WTC11 (cell line): ENCODE measurements around the gene TMX2. TPM values are rescaled to one million over a fixed set of nuclear protein-coding genes. Genes with fewer than 3 reads are reported as not detected.

Source experiments
- ATAC-seq: fragments of 200-7000 bp; cut with Tn5 transposase; 2 replicates; pipeline ENCODE4 v1.10.0; 2021; ENCODE audit warnings: mild to moderate bottlenecking, moderate library complexity
- CTCF ChIA-PET: fragments of 300-600 bp; sonication (Branson Sonifier 250); formaldehyde crosslinking; loops from one replicate; lab custom pipeline; 2021; ENCODE audit warnings: antibody characterized with exemption; lab: Charles Lee
- POLR2A ChIA-PET: fragments of 350-600 bp; sonication (Branson Sonifier 250); formaldehyde crosslinking; loops from one replicate; lab custom pipeline; 2021; ENCODE audit warnings: antibody characterized with exemption; lab: Charles Lee
- DNase-seq: peaks from one replicate; pipeline ENCODE4 v3.0.0; 2021; ENCODE audit warnings: low spot score
- H3K27ac Mint-ChIP-seq: 2 replicates; pipeline ENCODE4 v1.8.0; 2021; ENCODE audit warnings: mixed read lengths
- H3K27me3 Mint-ChIP-seq: 2 replicates; pipeline ENCODE4 v1.8.0; 2021; ENCODE audit warnings: low read depth, mild to moderate bottlenecking, moderate library complexity, mixed read lengths
- H3K36me3 Mint-ChIP-seq: 2 replicates; pipeline ENCODE4 v1.8.0; 2021; ENCODE audit warnings: mixed read lengths
- H3K4me1 Mint-ChIP-seq: 2 replicates; pipeline ENCODE4 v1.8.0; 2022; ENCODE audit warnings: mixed read lengths
- H3K4me3 Mint-ChIP-seq: 2 replicates; pipeline ENCODE4 v1.8.0; 2021; ENCODE audit warnings: mild to moderate bottlenecking, moderate library complexity, mixed read lengths
- H3K9me3 Mint-ChIP-seq: 2 replicates; pipeline ENCODE4 v1.8.0; 2021; ENCODE audit warnings: mixed read lengths
- ATF3 ChIP-seq: sonication (generic); formaldehyde crosslinking; conservative IDR thresholded peaks from 2 replicates; pipeline ENCODE4 v1.8.1; 2022; ENCODE audit warnings: mild to moderate bottlenecking, missing genetic modification reagents
- ATF6 ChIP-seq: sonication (generic); formaldehyde crosslinking; IDR thresholded peaks from 2 replicates; pipeline ENCODE4 v1.8.1; 2023; ENCODE audit warnings: mild to moderate bottlenecking, missing genetic modification reagents
- E2F1 ChIP-seq: sonication (generic); formaldehyde crosslinking; IDR thresholded peaks from 2 replicates; pipeline ENCODE4 v1.8.0; 2022; ENCODE audit warnings: mild to moderate bottlenecking, missing genetic modification reagents
- ESRRA ChIP-seq: sonication (generic); formaldehyde crosslinking; IDR thresholded peaks from 2 replicates; pipeline ENCODE4 v1.8.1; 2022; ENCODE audit warnings: mild to moderate bottlenecking, missing genetic modification reagents, borderline replicate concordance
- ETV6 ChIP-seq: sonication (generic); formaldehyde crosslinking; IDR thresholded peaks from 2 replicates; pipeline ENCODE4 v1.8.1; 2022; ENCODE audit warnings: mild to moderate bottlenecking, missing genetic modification reagents
- IRF1 ChIP-seq: sonication (generic); formaldehyde crosslinking; IDR thresholded peaks from 2 replicates; pipeline ENCODE4 v1.8.0; 2023; ENCODE audit warnings: missing genetic modification reagents
- IRF2 ChIP-seq: sonication (generic); formaldehyde crosslinking; IDR thresholded peaks from 2 replicates; pipeline ENCODE4 v1.8.0; 2022; ENCODE audit warnings: low read depth, missing genetic modification reagents, borderline replicate concordance
- JUN ChIP-seq: sonication (generic); formaldehyde crosslinking; IDR thresholded peaks from 2 replicates; pipeline ENCODE4 v1.8.0; 2023; ENCODE audit warnings: mild to moderate bottlenecking, missing genetic modification reagents
- MLX ChIP-seq: sonication (generic); formaldehyde crosslinking; IDR thresholded peaks from 2 replicates; pipeline ENCODE4 v1.8.1; 2023; ENCODE audit warnings: mild to moderate bottlenecking, missing genetic modification reagents, moderate library complexity
- MYBL2 ChIP-seq: sonication (generic); formaldehyde crosslinking; IDR thresholded peaks from 2 replicates; pipeline ENCODE4 v1.8.1; 2023; ENCODE audit warnings: mild to moderate bottlenecking, moderate library complexity, missing genetic modification reagents
- NFYB ChIP-seq: sonication (generic); formaldehyde crosslinking; conservative IDR thresholded peaks from 2 replicates; pipeline ENCODE4 v1.8.0; 2022; ENCODE audit warnings: low read depth, missing genetic modification reagents
- OVOL2 ChIP-seq: fragments of 250-450 bp; sonication (Bioruptor Pico); IDR thresholded peaks from 2 replicates; pipeline ENCODE4 v1.9.0; 2021; ENCODE audit warnings: mild to moderate bottlenecking, borderline replicate concordance
- PREB ChIP-seq: sonication (generic); formaldehyde crosslinking; IDR thresholded peaks from 2 replicates; pipeline ENCODE4 v1.8.1; 2022; ENCODE audit warnings: mild to moderate bottlenecking, missing genetic modification reagents, moderate library complexity, borderline replicate concordance
- SOX15 ChIP-seq: fragments of 250-450 bp; sonication (Bioruptor Pico); IDR thresholded peaks from 2 replicates; pipeline ENCODE4 v1.9.0; 2021; ENCODE audit warnings: mild to moderate bottlenecking
- SP1 ChIP-seq: sonication (generic); formaldehyde crosslinking; conservative IDR thresholded peaks from 2 replicates; pipeline ENCODE4 v1.8.1; 2022; ENCODE audit warnings: missing genetic modification reagents
- TCF7 ChIP-seq: sonication (generic); formaldehyde crosslinking; IDR thresholded peaks from 2 replicates; pipeline ENCODE4 v1.8.0; 2022; ENCODE audit warnings: mild to moderate bottlenecking, low read depth, missing genetic modification reagents, moderate library complexity
- TEAD1 ChIP-seq: sonication (generic); formaldehyde crosslinking; IDR thresholded peaks from 2 replicates; pipeline ENCODE4 v1.8.0; 2022; ENCODE audit warnings: mild to moderate bottlenecking, missing genetic modification reagents
- USF1 ChIP-seq: sonication (generic); formaldehyde crosslinking; IDR thresholded peaks from 2 replicates; pipeline ENCODE4 v1.8.0; 2022; ENCODE audit warnings: mild to moderate bottlenecking, missing genetic modification reagents
- USF2 ChIP-seq: sonication (generic); formaldehyde crosslinking; IDR thresholded peaks from 2 replicates; pipeline ENCODE4 v1.8.1; 2023; ENCODE audit warnings: mild to moderate bottlenecking, missing genetic modification reagents, moderate library complexity
- ZNF138 ChIP-seq: sonication (generic); formaldehyde crosslinking; conservative IDR thresholded peaks from 2 replicates; pipeline ENCODE4 v1.8.1; 2022; ENCODE audit warnings: mild to moderate bottlenecking, moderate library complexity, missing genetic modification reagents
- ZNF281 ChIP-seq: sonication (generic); formaldehyde crosslinking; IDR thresholded peaks from 2 replicates; pipeline ENCODE4 v1.8.0; 2023; ENCODE audit warnings: mild to moderate bottlenecking, missing genetic modification reagents
- ZNF416 ChIP-seq: fragments of 250-450 bp; sonication (Bioruptor Pico); IDR thresholded peaks from 2 replicates; pipeline ENCODE4 v1.9.0; 2021; ENCODE audit warnings: mild to moderate bottlenecking, inconsistent platforms
- total RNA-seq: library from RNA; stranded (reverse); gene quantifications from 3 replicates; pipeline ENCODE4 v1.2.3, GENCODE V29; 2021

Gene TMX2
- total RNA-seq, 1 experiment from 2014 or later = 85.4 TPM

GRCh38 chr11:57728829-57729228, 16.4 kb downstream of the TMX2 start (continued):
- TF ChIP-seq USF2 (CRISPR knock-in tag) = no peak
- TF ChIP-seq ZNF416 (CRISPR knock-in tag) = no peak
- TF ChIP-seq ETV6 (CRISPR knock-in tag) = no peak
- no peak for TF ChIP-seq USF1 (CRISPR knock-in tag)
- TF ChIP-seq IRF1 (CRISPR knock-in tag) = no peak
- TF ChIP-seq E2F1 (CRISPR knock-in tag) = no peak
- TF ChIP-seq, all 79 proteins: peak for 0

GRCh38 chr11:57729479-57729878, 17.1 kb downstream of the TMX2 start:
- POLR2A ChIA-PET = no interaction called here
- DNase-seq (no peak), ATAC-seq (no peak)
- TF ChIP-seq JUN (CRISPR knock-in tag) (no peak), SOX15 (no peak), MLX (no peak), MYBL2 (CRISPR knock-in tag) (no peak)
- CTCF ChIA-PET = interaction anchor here (0.5 to 2.9 kb wide), 2 partner anchors 17 to 71 kb away, joined by 4 to 15 read pairs; partner anchors contain the start of genes MED19 and TMX2
- H3K27ac Mint-ChIP-seq = peak overlapping the region; percentile 95; the same call in 1 of the 2 replicates
- H3K9me3 Mint-ChIP-seq = no peaks in the 10 kb centered on the region
- no peaks in the 10 kb centered on the region for H3K27me3 Mint-ChIP-seq
- H3K36me3 Mint-ChIP-seq = peaks cover 10% of the 10 kb centered on the region; the same call in 1 of the 2 replicates
- H3K4me3 Mint-ChIP-seq = peak overlapping the region; percentile 30
- H3K4me1 Mint-ChIP-seq = peaks cover 39% of the 10 kb centered on the region

- TF ChIP-seq SP1 (CRISPR knock-in tag) (no peak), MLX (no peak), PREB (CRISPR knock-in tag) (no peak), OVOL2 (no peak), ZNF281 (CRISPR knock-in tag) (no peak), TEAD1 (CRISPR knock-in tag) (no peak), ESRRA (CRISPR knock-in tag) (no peak), ATF3 (CRISPR knock-in tag) (no peak), TCF7 (CRISPR knock-in tag) (no peak), ATF6 (no peak), IRF2 (CRISPR knock-in tag) (no peak), NFYB (CRISPR knock-in tag) (no peak), ZNF138 (CRISPR knock-in tag) (no peak)
- H3K27ac Mint-ChIP-seq = no peak overlapping the region
- ChIA-PET POLR2A (no interaction called here), CTCF (interaction anchor here (1.0 to 1.2 kb wide), 3 partner anchors 19 to 68 kb away, joined by 3 to 4 read pairs (median 4); partner anchors contain the start of gene BTBD18)
- H3K27me3 Mint-ChIP-seq = no peaks in the 10 kb centered on the region
- DNase-seq (no peak), ATAC-seq (no peak)
- H3K9me3 Mint-ChIP-seq = no peaks in the 10 kb centered on the region
- no peak overlapping the region for H3K4me3 Mint-ChIP-seq
- peaks cover 46% of the 10 kb centered on the region for H3K4me1 Mint-ChIP-seq
- H3K36me3 Mint-ChIP-seq = peaks cover 13% of the 10 kb centered on the region
Observed at GRCh38 chr11:57732661-57733060, 20.3 kb downstream of the TMX2 start.
